Measurements from ENCODE around the gene RUNX2. TPM values are rescaled to one million over a fixed set of nuclear protein-coding genes. Genes with fewer than 3 reads are reported as not detected.

RUNX2 gene
- total RNA-seq, 2 experiments from 2014 or later, result 0.27 to 0.44 TPM

DNA sequence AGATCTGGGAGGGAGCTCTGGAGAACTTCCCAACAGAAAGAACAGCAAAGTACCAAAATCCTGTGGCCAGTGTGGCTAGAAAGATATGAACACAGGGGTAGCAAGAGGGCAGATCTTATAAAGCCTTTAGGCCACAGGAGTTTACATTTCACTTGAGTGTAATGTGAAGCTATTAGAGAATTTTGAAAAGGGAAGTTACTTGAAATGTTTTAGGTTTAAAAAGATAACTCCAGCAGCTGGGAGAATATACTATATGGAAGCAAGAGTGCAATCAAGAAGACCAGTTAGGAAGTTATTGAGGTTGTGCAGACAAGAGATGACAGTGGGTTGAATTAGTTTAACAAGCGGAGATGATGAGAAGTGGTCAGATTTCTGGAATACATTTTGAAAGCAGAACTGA is 41.7 kb downstream of the RUNX2 start:
- no peaks in the 10 kb centered on the region for H3K4me1 ChIP-seq (ENCODE audit: insufficient read depth, low read length, poor library complexity, severe bottlenecking)
- H3K4me3 ChIP-seq (ENCODE audit: low read depth, low read length, poor library complexity, severe bottlenecking), result no peak overlapping the region
- intact Hi-C loops (cut with micrococcal nuclease; ENCODE audit: unreplicated experiment), result no loop called here
- H3K9me2 ChIP-seq (ENCODE audit: insufficient read depth, low read length), result no peaks in the 10 kb centered on the region
- H3K79me2 ChIP-seq (ENCODE audit: insufficient read depth, low read depth, low read length), result no peaks in the 10 kb centered on the region
- ChIA-PET POLR2A (no interaction called here), CTCF (ENCODE audit: unreplicated experiment) (no interaction called here)
- H4K20me1 ChIP-seq (ENCODE audit: insufficient read depth, low read length), result no peaks in the 10 kb centered on the region
- DNase-seq (ENCODE audit: low spot score), result no peak
- no peaks in the 10 kb centered on the region for H3K36me3 ChIP-seq (ENCODE audit: insufficient read depth, low read length)
- BruUV-seq (replicated peaks), result no TSS peak
- no peak overlapping the region for H3K27ac ChIP-seq (ENCODE audit: low read depth, low read length, poor library complexity, severe bottlenecking)
- H3K4me2 ChIP-seq (ENCODE audit: low read length), result no peak overlapping the region
- no peaks in the 10 kb centered on the region for H3K9me3 ChIP-seq (ENCODE audit: low read length)
- H2AFZ ChIP-seq (ENCODE audit: low read length), result no peak overlapping the region
- TF ChIP-seq, protein P1, sequence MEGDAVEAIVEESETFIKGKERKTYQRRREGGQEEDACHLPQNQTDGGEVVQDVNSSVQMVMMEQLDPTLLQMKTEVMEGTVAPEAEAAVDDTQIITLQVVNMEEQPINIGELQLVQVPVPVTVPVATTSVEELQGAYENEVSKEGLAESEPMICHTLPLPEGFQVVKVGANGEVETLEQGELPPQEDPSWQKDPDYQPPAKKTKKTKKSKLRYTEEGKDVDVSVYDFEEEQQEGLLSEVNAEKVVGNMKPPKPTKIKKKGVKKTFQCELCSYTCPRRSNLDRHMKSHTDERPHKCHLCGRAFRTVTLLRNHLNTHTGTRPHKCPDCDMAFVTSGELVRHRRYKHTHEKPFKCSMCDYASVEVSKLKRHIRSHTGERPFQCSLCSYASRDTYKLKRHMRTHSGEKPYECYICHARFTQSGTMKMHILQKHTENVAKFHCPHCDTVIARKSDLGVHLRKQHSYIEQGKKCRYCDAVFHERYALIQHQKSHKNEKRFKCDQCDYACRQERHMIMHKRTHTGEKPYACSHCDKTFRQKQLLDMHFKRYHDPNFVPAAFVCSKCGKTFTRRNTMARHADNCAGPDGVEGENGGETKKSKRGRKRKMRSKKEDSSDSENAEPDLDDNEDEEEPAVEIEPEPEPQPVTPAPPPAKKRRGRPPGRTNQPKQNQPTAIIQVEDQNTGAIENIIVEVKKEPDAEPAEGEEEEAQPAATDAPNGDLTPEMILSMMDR (conservative IDR thresholded peaks at IDR 0.05; ENCODE audit: low read length), result no peak
- TF ChIP-seq EZH2phosphoT487 (IDR thresholded peaks at IDR 0.05; ENCODE audit: borderline replicate concordance, low read depth, low read length), result no peak

DNA sequence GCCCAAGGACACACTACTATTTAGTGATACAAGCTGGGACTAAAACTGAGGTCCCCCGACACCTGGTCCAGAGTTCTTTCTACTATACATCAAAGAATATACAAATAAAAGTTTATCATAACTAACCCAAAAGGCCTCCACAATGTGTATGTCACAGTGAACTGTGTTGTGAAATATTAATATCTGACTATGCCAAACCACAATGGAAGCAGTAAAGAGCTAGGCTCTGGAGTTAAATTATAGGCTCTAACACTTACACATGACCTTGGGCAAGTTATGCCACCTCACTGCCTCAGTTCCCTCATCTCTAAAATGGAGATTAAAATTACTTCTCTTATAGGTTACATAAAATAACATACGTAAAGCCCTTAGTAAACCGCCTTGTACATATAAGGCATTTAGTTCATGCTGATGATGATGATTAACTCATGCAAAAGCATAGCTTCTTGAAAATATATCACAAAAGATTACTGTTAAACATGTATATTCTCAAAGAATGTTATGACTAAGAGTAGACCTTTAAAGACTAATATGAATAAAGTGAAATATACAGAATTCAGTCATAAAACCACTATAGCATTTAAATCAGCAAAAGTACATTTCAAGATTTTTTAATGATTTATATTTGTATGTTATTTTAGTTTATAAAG is 43.9 kb downstream of the RUNX2 start:
- intact Hi-C loops (cut with micrococcal nuclease; ENCODE audit: unreplicated experiment), result no loop called here
- CTCF ChIA-PET (ENCODE audit: unreplicated experiment), result no interaction called here
- TF ChIP-seq, protein P1 (conservative IDR thresholded peaks at IDR 0.05; ENCODE audit: low read length), result no peak
- no peak for TF ChIP-seq EZH2phosphoT487 (IDR thresholded peaks at IDR 0.05; ENCODE audit: borderline replicate concordance, low read depth, low read length)

DNA sequence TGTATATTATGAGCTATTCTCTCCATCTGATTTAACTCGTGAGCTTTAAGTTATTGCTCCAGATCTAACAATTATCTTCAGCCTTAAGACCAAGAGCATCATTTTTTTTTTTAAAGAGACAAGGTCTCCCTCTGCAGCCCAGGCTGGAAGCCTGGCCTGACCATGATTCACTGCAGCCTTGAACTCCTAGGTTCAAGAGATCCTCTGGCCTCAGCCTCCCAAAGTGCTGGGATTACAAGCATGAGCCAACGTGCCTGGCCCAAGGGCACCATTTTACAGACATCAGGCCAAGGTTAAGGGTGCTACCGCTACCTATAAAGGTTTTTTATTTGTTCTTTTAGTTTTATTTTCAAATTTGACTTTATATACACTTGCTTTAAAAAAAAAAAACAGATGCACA is 47.3 kb downstream of the RUNX2 start:
- intact Hi-C loops (cut with micrococcal nuclease; ENCODE audit: unreplicated experiment), result loop anchor here (5.0 kb wide), 3 partner anchors 47 to 1272 kb away; no protein-coding TSS in a partner anchor
- no peak for DNase-seq (ENCODE audit: low spot score)
- no peak overlapping the region for H3K4me2 ChIP-seq (ENCODE audit: low read length)
- H3K27ac ChIP-seq (ENCODE audit: low read depth, low read length, poor library complexity, severe bottlenecking), result no peak overlapping the region
- H3K4me3 ChIP-seq (ENCODE audit: low read depth, low read length, poor library complexity, severe bottlenecking), result no peak overlapping the region
- BruUV-seq (replicated peaks), result no TSS peak
- no peaks in the 10 kb centered on the region for H4K20me1 ChIP-seq (ENCODE audit: insufficient read depth, low read length)
- H3K9me2 ChIP-seq (ENCODE audit: insufficient read depth, low read length), result no peaks in the 10 kb centered on the region
- peaks cover 16% of the 10 kb centered on the region for H3K4me1 ChIP-seq (ENCODE audit: insufficient read depth, low read length, poor library complexity, severe bottlenecking)
- no peaks in the 10 kb centered on the region for H3K79me2 ChIP-seq (ENCODE audit: insufficient read depth, low read depth, low read length)
- ChIA-PET POLR2A (interaction anchor here (0.7 kb wide), 1 partner anchor 48 kb away, joined by 3 read pairs; no protein-coding TSS in a partner anchor), CTCF (ENCODE audit: unreplicated experiment) (no interaction called here)
- no peak overlapping the region for H2AFZ ChIP-seq (ENCODE audit: low read length)
- no peaks in the 10 kb centered on the region for H3K36me3 ChIP-seq (ENCODE audit: insufficient read depth, low read length)
- TF ChIP-seq, protein P1 (conservative IDR thresholded peaks at IDR 0.05; ENCODE audit: low read length), result no peak
- no peak for TF ChIP-seq EZH2phosphoT487 (IDR thresholded peaks at IDR 0.05; ENCODE audit: borderline replicate concordance, low read depth, low read length)
- no peaks in the 10 kb centered on the region for H3K9me3 ChIP-seq (ENCODE audit: low read length)

More for the DNA sequence above, 43.9 kb downstream of the RUNX2 start:
- Histone ChIP-seq H3K36me3 (ENCODE audit: insufficient read depth, low read length) (no peaks in the 10 kb centered on the region), H3K79me2 (ENCODE audit: insufficient read depth, low read depth, low read length) (no peaks in the 10 kb centered on the region), H3K4me2 (ENCODE audit: low read length) (no peak overlapping the region), H3K9me2 (ENCODE audit: insufficient read depth, low read length) (no peaks in the 10 kb centered on the region), H3K27ac (ENCODE audit: low read depth, low read length, poor library complexity, severe bottlenecking) (no peak overlapping the region), H3K4me1 (ENCODE audit: insufficient read depth, low read length, poor library complexity, severe bottlenecking) (peaks cover 3% of the 10 kb centered on the region), H3K9me3 (ENCODE audit: low read length) (no peaks in the 10 kb centered on the region), H2AFZ (ENCODE audit: low read length) (no peak overlapping the region), H3K4me3 (ENCODE audit: low read depth, low read length, poor library complexity, severe bottlenecking) (no peak overlapping the region), H4K20me1 (ENCODE audit: insufficient read depth, low read length) (no peaks in the 10 kb centered on the region)
- no peak for DNase-seq (ENCODE audit: low spot score)
- POLR2A ChIA-PET, result interaction anchor here (0.5 to 1.3 kb wide), 2 partner anchors 9 to 1201 kb away, joined by 3 to 4 read pairs; no protein-coding TSS in a partner anchor
- no TSS peak for BruUV-seq (replicated peaks)

Data from OCI-LY7 (cell line).